ENCODE results near the gene ACO2. TPM values are rescaled to one million over a fixed set of nuclear protein-coding genes. Genes with fewer than 3 reads are reported as not detected.
A peak's percentile ranks its signal among the peaks of the same experiment; 100 is the strongest.

ACO2 gene
- total RNA-seq, 1 donor from 2014 or later, result 78.6 TPM

DNA sequence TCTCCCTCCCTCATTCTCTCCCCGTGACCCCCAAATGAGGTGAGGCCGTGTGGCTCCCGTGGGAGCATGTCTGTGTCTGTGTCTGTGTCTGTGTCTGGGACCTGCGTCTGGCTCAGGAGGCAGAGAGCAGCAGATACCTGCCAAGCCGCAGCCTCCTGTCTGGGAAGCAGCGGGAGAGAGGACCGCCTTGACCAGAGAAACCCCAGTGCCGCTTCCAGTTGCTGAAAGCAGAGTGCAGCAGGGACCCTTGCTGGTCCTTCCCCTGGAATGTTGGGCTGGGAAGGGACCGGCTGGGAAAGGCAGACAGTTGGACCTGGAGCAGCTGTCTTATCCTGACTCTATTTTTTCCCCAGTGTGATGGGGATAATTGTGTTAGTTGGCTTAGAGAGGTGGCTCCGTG, 92.4 kb downstream of the ACO2 start:
- intact Hi-C loops (cut with DNase I), result no loop called here
- peak overlapping the region; percentile 54 to 64 for H3K4me3 ChIP-seq
- no peaks in the 10 kb centered on the region for H3K9me3 ChIP-seq
- H3K4me1 ChIP-seq, result peaks cover 45% of the 10 kb centered on the region
- H3K36me3 ChIP-seq, result no peaks in the 10 kb centered on the region
- TF ChIP-seq POLR2A (IDR thresholded peaks at IDR 0.05) (no peak), POLR2AphosphoS5 (IDR thresholded peaks at IDR 0.05; ENCODE audit: insufficient read depth in 1 of 2, low read depth in 1 of 2) (peak in 1 of 2 donors; percentile 4)
- TF ChIP-seq, protein P1, sequence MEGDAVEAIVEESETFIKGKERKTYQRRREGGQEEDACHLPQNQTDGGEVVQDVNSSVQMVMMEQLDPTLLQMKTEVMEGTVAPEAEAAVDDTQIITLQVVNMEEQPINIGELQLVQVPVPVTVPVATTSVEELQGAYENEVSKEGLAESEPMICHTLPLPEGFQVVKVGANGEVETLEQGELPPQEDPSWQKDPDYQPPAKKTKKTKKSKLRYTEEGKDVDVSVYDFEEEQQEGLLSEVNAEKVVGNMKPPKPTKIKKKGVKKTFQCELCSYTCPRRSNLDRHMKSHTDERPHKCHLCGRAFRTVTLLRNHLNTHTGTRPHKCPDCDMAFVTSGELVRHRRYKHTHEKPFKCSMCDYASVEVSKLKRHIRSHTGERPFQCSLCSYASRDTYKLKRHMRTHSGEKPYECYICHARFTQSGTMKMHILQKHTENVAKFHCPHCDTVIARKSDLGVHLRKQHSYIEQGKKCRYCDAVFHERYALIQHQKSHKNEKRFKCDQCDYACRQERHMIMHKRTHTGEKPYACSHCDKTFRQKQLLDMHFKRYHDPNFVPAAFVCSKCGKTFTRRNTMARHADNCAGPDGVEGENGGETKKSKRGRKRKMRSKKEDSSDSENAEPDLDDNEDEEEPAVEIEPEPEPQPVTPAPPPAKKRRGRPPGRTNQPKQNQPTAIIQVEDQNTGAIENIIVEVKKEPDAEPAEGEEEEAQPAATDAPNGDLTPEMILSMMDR (IDR thresholded peaks at IDR 0.05), result no peak
- H3K27ac ChIP-seq, result peak overlapping the region; percentile 94
- no peaks in the 10 kb centered on the region for H3K27me3 ChIP-seq
- no peak for DNase-seq (ENCODE audit: extremely low spot score in 2 of 2)

- H3K4me3 ChIP-seq, result peak overlapping the region; percentile 54 to 64
- no peaks in the 10 kb centered on the region for H3K27me3 ChIP-seq
- H3K9me3 ChIP-seq, result no peaks in the 10 kb centered on the region
- peaks cover 43% of the 10 kb centered on the region for H3K4me1 ChIP-seq
- DNase-seq (ENCODE audit: extremely low spot score in 2 of 2), result no peak
- no peaks in the 10 kb centered on the region for H3K36me3 ChIP-seq
- peak overlapping the region; percentile 94 for H3K27ac ChIP-seq
- TF ChIP-seq POLR2A (IDR thresholded peaks at IDR 0.05) (no peak), POLR2AphosphoS5 (IDR thresholded peaks at IDR 0.05; ENCODE audit: insufficient read depth in 1 of 2, low read depth in 1 of 2) (no peak)
- TF ChIP-seq, protein P1 (IDR thresholded peaks at IDR 0.05), result no peak
- intact Hi-C loops (cut with DNase I), result no loop called here
These were observed 92.9 kb downstream of the ACO2 start for GRCh38 chr22:41561788-41562187.

DNA sequence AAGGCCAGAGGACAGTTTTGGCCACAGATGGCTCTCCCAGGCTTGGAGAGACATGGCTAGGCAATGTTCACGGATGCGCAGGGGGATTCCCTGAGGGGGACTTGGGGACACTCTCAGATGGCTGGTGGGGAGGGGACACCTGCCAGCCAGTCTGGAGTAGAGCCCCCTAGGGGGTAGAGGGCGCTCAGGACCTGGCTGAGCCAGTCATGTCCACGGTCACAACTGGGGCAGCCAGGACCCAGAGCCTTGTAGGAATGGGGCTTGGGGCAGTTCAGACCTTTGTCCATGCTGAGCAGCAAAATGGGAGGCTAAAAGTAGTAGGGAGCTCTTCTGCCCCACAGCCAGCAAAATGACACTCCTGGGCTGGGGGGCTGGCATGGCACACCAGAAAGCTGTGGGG, 93.5 kb downstream of the ACO2 start:
- no peaks in the 10 kb centered on the region for H3K27me3 ChIP-seq
- intact Hi-C loops (cut with DNase I), result no loop called here
- no peaks in the 10 kb centered on the region for H3K36me3 ChIP-seq
- H3K27ac ChIP-seq, result peak overlapping the region; percentile 94
- no peak for DNase-seq (ENCODE audit: extremely low spot score in 2 of 2)
- H3K4me1 ChIP-seq, result peaks cover 43% of the 10 kb centered on the region
- no peak for TF ChIP-seq POLR2AphosphoS5 (IDR thresholded peaks at IDR 0.05; ENCODE audit: insufficient read depth in 1 of 2, low read depth in 1 of 2)
- TF ChIP-seq, protein P1 (IDR thresholded peaks at IDR 0.05), result no peak
- TF ChIP-seq POLR2A (IDR thresholded peaks at IDR 0.05), result no peak
- H3K4me3 ChIP-seq, result peak overlapping the region; percentile 54 to 64
- no peaks in the 10 kb centered on the region for H3K9me3 ChIP-seq

- TF ChIP-seq POLR2AphosphoS5 (IDR thresholded peaks at IDR 0.05; ENCODE audit: insufficient read depth in 1 of 2, low read depth in 1 of 2) (peak; percentile 79 to 88), POLR2A (IDR thresholded peaks at IDR 0.05) (peak; percentile 21 to 22)
- TF ChIP-seq, protein P1 (IDR thresholded peaks at IDR 0.05), result no peak
- H3K9me3 ChIP-seq, result no peaks in the 10 kb centered on the region
- intact Hi-C loops (cut with DNase I), result no loop called here
- H3K4me1 ChIP-seq, result peaks cover 44% of the 10 kb centered on the region
- H3K36me3 ChIP-seq, result no peaks in the 10 kb centered on the region
- H3K27ac ChIP-seq, result peak overlapping the region; percentile 94
- no peaks in the 10 kb centered on the region for H3K27me3 ChIP-seq
- DNase-seq (ENCODE audit: extremely low spot score in 2 of 2), result no peak
- H3K4me3 ChIP-seq, result peak overlapping the region; percentile 54 to 64
These were observed 94.3 kb downstream of the ACO2 start for GRCh38 chr22:41563051-41563711.

- Histone ChIP-seq H3K27ac (peak overlapping the region; percentile 94), H3K4me1 (peaks cover 43% of the 10 kb centered on the region), H3K4me3 (no peak overlapping the region), H3K9me3 (no peaks in the 10 kb centered on the region), H3K36me3 (no peaks in the 10 kb centered on the region), H3K27me3 (no peaks in the 10 kb centered on the region)
- TF ChIP-seq POLR2AphosphoS5 (IDR thresholded peaks at IDR 0.05; ENCODE audit: insufficient read depth in 1 of 2, low read depth in 1 of 2), result no peak
- no peak for TF ChIP-seq POLR2A (IDR thresholded peaks at IDR 0.05)
- TF ChIP-seq, protein P1 (IDR thresholded peaks at IDR 0.05), result no peak
- no peak for DNase-seq (ENCODE audit: extremely low spot score in 2 of 2)
- intact Hi-C loops (cut with DNase I), result no loop called here
These were observed 95.6 kb downstream of the ACO2 start for GRCh38 chr22:41564563-41564962.
